Urinary bladder (tissue), 4 donors: ENCODE measurements around the gene FPGS. TPM values are rescaled to one million over a fixed set of nuclear protein-coding genes. Genes with fewer than 3 reads are reported as not detected.
A peak's percentile ranks its signal among the peaks of the same experiment; 100 is the strongest.

ENCODE experiments used
- DNase-seq: peaks from one replicate; pipeline ENCODE4 v3.0.0-alpha.2; 2015; ENCODE audit errors: extremely low spot score
- H3K27ac ChIP-seq: one replicate; pipeline ENCODE4 v1.5.1; 2013; ENCODE audit warnings: low read depth, mild to moderate bottlenecking, moderate library complexity
- H3K36me3 ChIP-seq: one replicate; pipeline ENCODE4 v1.6.1; 2013; ENCODE audit warnings: mild to moderate bottlenecking, moderate library complexity; ENCODE audit not compliant: insufficient read depth
- H3K4me1 ChIP-seq: one replicate; pipeline ENCODE4 v1.6.1; 2013; ENCODE audit warnings: mild to moderate bottlenecking, moderate library complexity; ENCODE audit not compliant: insufficient read depth
- H3K4me3 ChIP-seq: one replicate; pipeline ENCODE4 v1.5.1; 2013; ENCODE audit warnings: low read depth, low read length
- WGBS: extraction: QIAGEN DNeasy Blood & Tissue Kit; methylation state at CpG from one replicate; pipeline ENCODE4 v1.1.7; 2013; 5-methylcytosine and 5-hydroxymethylcytosine counted together
- polyA plus RNA-seq: library from polyadenylated mRNA; stranded (reverse); fragments of 200-250 nt; gene quantifications from one replicate; pipeline ENCODE4 v1.2.3, GENCODE V29; 2013
- total RNA-seq: library from RNA; depleted of rRNA; stranded (reverse); fragments of >200 nt; gene quantifications from one replicate; pipeline ENCODE4 v1.2.3, GENCODE V29; 2014
- donor health status: healthy with polysubstance abuse.
- donor health status: healthy.

Gene FPGS
- total and polyA plus RNA-seq, 2 donors, result 18.6 to 57.7 TPM

- no peak overlapping the region for H3K4me3 ChIP-seq
- WGBS, result 88% methylated on average over 11 of the region's 11 CpGs
- peaks cover 2% of the 10 kb centered on the region for H3K36me3 ChIP-seq
- DNase-seq, result no peak
- no peaks in the 10 kb centered on the region for H3K4me1 ChIP-seq
- H3K27ac ChIP-seq, result no peak overlapping the region
Measured at GRCh38 chr9:127814619-127815511, 12.2 kb downstream of the FPGS start.

GRCh38 chr9:127815512-127816361, 13.1 kb downstream of the FPGS start:
- H3K27ac ChIP-seq, result no peak overlapping the region
- no peak for DNase-seq
- WGBS, result 87% methylated on average over 33 of the region's 33 CpGs
- H3K4me3 ChIP-seq, result no peak overlapping the region
- H3K4me1 ChIP-seq, result no peaks in the 10 kb centered on the region
- peaks cover 2% of the 10 kb centered on the region for H3K36me3 ChIP-seq

GRCh38 chr9:127816362-127816725, 13.7 kb downstream of the FPGS start:
- no peak for DNase-seq
- no peaks in the 10 kb centered on the region for H3K4me1 ChIP-seq
- no peak overlapping the region for H3K27ac ChIP-seq
- no peak overlapping the region for H3K4me3 ChIP-seq
- peaks cover 2% of the 10 kb centered on the region for H3K36me3 ChIP-seq
- 52% methylated on average over 3 of the region's 3 CpGs for WGBS

- 86% methylated on average over 8 of the region's 8 CpGs for WGBS
- Histone ChIP-seq H3K27ac (no peak overlapping the region), H3K4me1 (no peaks in the 10 kb centered on the region), H3K36me3 (peaks cover 2% of the 10 kb centered on the region), H3K4me3 (no peak overlapping the region)
- DNase-seq, result no peak
Measured at GRCh38 chr9:127816728-127817127, 14.0 kb downstream of the FPGS start.

GRCh38 chr9:127817881-127818434, 15.3 kb downstream of the FPGS start:
- no peak for DNase-seq

GRCh38 chr9:127818574-127818973, 15.9 kb downstream of the FPGS start:
- Histone ChIP-seq H3K4me1 (no peaks in the 10 kb centered on the region), H3K27ac (no peak overlapping the region), H3K36me3 (peaks cover 2% of the 10 kb centered on the region), H3K4me3 (no peak overlapping the region)
- DNase-seq, result no peak
- WGBS, result 92% methylated on average over 11 of the region's 11 CpGs

More at GRCh38 chr9:127817881-127818434, 15.3 kb downstream of the FPGS start:
- WGBS, result 86% methylated on average over 17 of the region's 17 CpGs
- H3K4me3 ChIP-seq, result no peak overlapping the region
- H3K36me3 ChIP-seq, result peaks cover 2% of the 10 kb centered on the region
- H3K27ac ChIP-seq, result no peak overlapping the region
- H3K4me1 ChIP-seq, result no peaks in the 10 kb centered on the region

- H3K36me3 ChIP-seq, result peaks cover 3% of the 10 kb centered on the region
- H3K27ac ChIP-seq, result no peak overlapping the region
- no peak overlapping the region for H3K4me3 ChIP-seq
- WGBS, result 80% methylated on average over 4 of the region's 4 CpGs
- no peak for DNase-seq
- H3K4me1 ChIP-seq, result no peaks in the 10 kb centered on the region
Measured at GRCh38 chr9:127822108-127822507, 19.4 kb downstream of the FPGS start.

- Histone ChIP-seq H3K4me1 (no peaks in the 10 kb centered on the region), H3K36me3 (peaks cover 3% of the 10 kb centered on the region), H3K27ac (no peak overlapping the region), H3K4me3 (no peak overlapping the region)
- DNase-seq, result no peak
- 46% methylated on average over 42 of the region's 42 CpGs for WGBS
Measured at GRCh38 chr9:127825319-127826051, 22.8 kb downstream of the FPGS start.

- Histone ChIP-seq H3K4me3 (no peak overlapping the region), H3K36me3 (peaks cover 3% of the 10 kb centered on the region), H3K27ac (no peak overlapping the region), H3K4me1 (no peaks in the 10 kb centered on the region)
- WGBS, result 61% methylated on average over 7 of the region's 7 CpGs
- no peak for DNase-seq
Measured at GRCh38 chr9:127826253-127826913, 23.7 kb downstream of the FPGS start.

GRCh38 chr9:127828262-127829031, 25.8 kb downstream of the FPGS start:
- Histone ChIP-seq H3K27ac (peak overlapping the region; percentile 80), H3K36me3 (peaks cover 3% of the 10 kb centered on the region), H3K4me3 (no peak overlapping the region), H3K4me1 (no peaks in the 10 kb centered on the region)
- peak; percentile 62 for DNase-seq
- 8% methylated on average over 34 of the region's 34 CpGs for WGBS

GRCh38 chr9:127829205-127829906, 26.7 kb downstream of the FPGS start:
- peaks cover 3% of the 10 kb centered on the region for H3K36me3 ChIP-seq
- 79% methylated on average over 6 of the region's 6 CpGs for WGBS
- H3K4me3 ChIP-seq, result no peak overlapping the region
- H3K27ac ChIP-seq, result peak overlapping the region; percentile 69
- DNase-seq, result no peak
- H3K4me1 ChIP-seq, result no peaks in the 10 kb centered on the region

GRCh38 chr9:127832248-127832647, 29.6 kb downstream of the FPGS start:
- Histone ChIP-seq H3K4me1 (no peaks in the 10 kb centered on the region), H3K27ac (no peak overlapping the region), H3K36me3 (no peaks in the 10 kb centered on the region), H3K4me3 (no peak overlapping the region)
- 72% methylated on average over 7 of the region's 7 CpGs for WGBS
- DNase-seq, result no peak
